GM21381 (cell line): ENCODE measurements around the gene ITFG1.
"Not testable (repeated sequence)": the region's sequence is repeated elsewhere in the genome, so short reads cannot be mapped to it uniquely, and the experiment has no call there.

Source experiments
- ATAC-seq: cut with Tn5 transposase; IDR thresholded peaks from one replicate; pipeline ENCODE4 v1.9.1; 2021; ENCODE audit warnings: mild to moderate bottlenecking, moderate library complexity; ENCODE audit not compliant: unreplicated experiment

The ITFG1 gene

DNA sequence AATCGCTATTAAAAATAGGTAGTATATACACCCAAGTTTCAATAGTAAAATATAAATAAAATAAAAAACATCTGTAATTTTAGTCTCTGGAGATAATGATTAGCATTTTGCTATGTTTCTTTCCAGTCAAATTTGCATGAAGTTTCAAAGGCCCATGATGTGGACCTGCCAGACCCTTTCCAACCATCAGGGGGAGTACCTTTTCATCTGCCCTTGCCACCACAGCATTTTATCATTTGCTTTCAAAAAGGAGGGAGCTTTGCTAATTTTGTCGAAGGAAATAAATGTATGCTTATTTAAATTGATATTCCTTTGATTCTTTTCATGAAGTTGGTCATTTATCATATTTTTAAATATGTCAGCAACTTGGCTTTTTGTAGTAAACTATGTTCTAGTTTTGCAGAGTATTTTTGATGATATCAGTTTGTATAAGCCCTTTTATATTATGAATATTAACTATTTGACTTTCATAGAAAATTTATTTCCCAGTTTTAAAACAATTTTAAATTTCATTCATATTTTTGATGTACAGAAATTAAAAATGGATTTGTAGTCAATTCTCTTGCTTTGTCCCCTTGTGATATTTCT lies 201.9 kb downstream of the ITFG1 start:
- ATAC-seq: no peak

DNA sequence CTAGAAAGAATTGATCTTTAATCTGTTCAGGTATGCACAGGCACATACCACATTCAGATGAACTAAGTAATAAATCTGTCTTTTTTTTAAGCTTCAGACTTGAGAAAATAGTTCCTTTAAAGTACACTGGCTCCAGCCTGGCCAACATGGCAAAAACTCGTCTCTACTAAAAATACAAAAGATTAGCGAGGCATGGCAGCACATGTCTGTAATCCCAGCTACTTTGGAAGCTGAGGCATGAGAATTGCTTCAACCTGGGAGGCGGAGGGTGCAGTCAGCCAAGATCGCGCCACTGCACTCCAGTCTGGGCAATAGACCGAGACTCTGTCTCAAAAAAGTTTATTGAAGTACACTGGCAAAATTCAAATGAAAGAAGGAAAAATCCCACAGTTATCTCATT lies 206.1 kb downstream of the ITFG1 start:
- ATAC-seq: no peak

DNA sequence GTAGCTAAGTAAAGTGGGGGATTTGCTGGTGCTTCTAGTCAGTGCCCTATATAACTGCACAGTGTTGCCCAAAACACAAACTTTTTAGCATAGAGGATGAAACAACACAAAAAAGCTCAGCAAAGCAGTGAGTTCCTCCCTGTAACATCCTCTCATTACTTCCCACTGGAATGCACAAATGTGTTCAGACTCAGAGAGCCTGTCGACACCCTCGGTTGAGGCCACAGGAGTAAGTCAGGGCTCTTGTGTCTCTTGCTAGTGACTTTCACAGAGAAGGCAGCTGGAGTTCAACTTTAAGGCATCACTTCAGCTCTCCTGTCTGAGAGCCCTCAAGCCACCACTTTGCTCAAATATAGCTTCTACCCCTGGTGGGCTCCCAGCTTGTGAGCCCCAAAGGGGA lies 209.9 kb downstream of the ITFG1 start:
- no peak for ATAC-seq

DNA sequence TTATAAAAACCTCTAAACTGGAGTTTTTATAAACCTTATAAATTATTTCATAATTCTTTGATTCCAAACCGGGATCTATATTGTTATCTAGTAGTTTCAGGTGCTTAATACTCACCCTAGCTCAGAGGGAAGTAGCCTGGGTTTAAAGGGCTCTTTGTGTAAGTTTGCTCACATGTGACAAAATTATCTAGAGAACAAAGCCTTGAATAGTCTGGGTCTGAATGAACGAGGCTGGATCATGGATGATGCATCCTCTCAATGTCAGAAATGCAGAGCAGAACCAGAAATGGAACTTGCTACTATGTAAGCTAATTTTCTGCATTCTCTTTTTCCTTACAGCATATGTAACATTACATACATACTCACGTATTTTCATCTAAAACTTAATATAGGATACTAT lies 213.2 kb downstream of the ITFG1 start:
- no peak for ATAC-seq

DNA sequence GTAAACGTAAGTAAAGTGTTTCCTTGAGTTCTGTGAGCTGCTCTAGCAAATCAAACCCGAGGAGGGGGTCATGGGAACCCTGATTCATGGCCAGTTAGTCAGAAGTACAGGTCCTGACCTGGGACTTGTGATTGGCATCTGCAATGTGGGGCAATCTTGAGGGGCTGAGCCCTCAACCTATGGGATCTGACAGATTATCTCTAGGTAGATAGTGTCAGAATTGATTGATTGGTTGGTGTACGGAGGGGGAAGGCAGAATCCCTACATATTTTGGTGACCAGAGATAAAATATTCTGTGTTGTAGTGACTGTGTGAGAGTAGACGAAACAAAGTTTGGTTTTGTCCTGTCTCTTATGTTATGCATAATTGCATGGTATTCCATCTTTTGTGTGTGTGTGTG lies 216.7 kb downstream of the ITFG1 start:
- ATAC-seq: no peak

DNA sequence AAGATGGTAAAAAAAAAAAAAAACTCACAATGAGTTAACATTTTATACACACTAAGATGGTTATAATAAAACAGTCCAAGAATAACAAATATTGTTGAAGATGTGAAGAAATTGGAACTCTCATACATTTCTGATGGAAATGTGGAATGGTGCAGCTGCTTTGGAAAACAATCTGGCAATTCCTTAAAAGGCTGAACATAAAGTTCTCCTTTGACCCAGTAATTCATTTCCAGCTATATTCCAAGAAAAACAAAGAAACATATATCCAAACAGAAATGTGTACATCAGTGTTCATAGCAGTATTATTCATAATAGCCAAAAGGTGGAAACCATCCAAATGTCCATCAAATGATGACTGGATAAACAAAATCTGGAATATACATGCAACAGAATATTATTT lies 219.8 kb downstream of the ITFG1 start:
- no peak for ATAC-seq

DNA sequence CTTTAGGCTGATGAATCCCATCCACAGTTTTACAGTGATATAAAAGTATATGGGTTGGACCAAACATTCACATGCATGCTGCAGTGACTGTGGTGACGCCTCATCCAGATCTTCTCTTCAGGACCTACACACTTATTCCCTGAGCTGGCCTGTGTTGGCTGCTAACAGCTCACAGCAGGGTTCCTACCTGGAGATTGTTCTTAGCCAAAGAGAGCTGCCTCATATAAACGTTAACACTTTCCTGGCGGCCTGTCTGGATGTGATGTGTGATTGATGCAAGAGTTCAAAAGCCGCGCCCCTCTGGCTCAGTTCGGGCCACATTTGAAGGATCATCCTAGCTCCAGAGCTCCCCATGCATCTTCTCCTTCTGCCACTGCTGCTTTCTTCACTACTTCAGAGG lies 224.1 kb downstream of the ITFG1 start:
- no peak for ATAC-seq

DNA sequence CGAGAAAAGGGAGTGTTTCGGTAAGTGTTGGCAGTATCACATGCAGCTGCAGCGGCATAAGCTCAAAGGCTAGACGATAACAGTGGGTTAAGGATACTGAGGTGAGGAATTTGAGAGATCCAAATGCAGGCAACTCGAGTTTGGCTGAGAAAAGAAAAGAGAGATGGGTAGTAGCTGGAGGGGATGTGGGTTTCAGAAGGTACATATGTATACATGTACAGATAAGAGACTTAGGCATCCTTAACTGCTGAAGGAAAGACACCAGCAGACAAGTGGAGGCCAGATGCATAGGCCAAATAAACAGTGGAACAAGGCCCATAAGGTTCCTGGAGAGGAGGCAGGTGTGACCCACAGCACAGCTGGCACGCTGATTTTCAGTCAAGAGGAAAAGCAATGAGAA lies 230.6 kb downstream of the ITFG1 start:
- ATAC-seq: no peak

DNA sequence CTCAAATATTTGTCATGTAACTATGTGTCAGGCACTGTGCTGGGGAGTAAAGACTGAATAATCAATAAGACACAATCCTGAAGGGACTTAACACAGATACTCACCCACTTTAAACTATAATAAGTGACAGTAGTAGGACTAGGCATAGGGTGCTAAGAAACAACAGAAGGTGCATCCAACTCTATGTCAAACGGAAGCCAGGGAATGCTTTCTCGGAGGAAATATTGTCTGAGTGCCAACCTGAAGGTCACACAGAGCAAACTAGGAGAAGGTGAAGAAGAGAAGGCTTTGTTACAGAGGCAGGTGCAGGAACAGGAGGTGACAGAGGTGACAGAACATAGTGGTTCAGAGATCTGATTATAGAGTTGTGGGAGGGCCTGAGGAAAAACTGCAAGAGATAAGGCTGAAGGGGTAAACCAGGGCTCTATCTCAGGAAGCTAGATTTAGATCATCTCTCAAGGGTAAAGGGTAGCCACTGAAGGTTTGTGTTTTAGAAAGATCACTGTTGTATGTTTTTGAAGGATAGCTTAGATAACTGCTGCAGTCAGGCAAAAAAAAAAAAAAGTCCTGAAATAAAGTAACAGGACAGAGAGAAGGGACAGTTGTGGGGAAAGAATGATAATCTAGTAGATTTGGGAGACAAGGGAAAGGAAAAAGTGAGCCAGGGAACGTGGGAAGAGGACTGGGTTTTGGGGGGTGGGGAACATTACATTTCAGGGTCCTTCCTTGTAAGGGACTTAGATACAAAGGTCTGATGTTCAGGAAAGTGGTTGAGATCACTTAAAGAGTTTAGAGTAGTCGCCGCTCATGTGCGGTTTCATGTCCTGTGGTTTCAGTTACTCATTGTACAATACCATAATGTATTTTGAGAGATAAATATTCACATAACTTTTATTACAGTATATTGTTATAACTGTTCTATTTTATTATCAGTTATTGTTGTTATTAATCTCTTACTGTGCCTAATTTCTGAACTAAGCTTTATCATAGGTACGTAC lies 231.5 kb downstream of the ITFG1 start:
- ATAC-seq: no peak

DNA sequence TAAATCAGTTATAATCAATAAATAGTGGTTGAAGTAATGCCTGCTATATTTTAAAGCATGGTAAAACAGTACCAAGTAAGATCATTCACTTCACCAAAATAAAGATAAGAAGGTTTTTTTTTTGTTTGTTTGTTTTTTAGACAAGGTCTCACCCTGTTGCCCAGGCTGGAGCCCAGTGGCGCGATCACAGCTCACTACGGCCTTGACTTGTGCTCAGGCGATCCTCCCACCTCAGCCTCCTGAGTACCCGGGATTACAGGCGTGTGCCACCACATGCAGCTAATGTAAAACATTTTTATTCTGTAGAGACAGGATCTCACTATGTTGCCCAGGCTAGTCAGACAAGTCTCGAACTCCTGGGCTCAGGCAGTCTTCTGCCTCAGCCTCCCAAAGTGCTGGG lies 232.6 kb downstream of the ITFG1 start:
- no peak for ATAC-seq

DNA sequence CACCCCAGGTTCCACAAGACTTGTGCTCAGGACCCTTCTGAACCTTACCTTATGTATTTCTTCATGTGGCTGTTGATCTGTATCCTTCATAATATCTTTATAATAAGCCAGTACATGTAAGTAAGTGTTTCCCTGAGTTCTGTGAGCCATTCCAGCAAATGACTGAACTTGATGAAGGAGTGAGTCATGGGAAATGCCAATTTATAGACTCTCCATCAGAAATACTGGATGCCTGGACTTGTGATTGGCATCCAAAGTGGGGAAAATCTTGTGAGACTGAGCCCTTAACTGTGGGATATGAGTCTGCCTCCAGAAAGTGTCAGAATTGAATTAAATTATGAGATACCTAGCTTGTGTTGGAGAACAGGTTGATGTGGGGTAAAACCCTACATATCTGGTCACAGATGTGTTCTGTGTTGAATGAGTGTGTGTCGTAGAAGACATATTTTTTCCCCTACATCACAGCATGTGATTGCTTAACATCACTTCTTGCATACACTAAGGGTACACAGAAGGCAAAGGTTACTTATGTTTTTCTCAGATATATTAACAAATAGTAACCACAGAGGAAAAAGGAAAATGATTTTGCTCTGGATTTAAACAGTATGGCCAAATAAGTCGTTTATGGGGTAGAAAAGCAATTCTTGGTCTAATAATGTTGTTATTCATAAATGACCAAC lies 247.0 kb downstream of the ITFG1 start:
- ATAC-seq: no peak

DNA sequence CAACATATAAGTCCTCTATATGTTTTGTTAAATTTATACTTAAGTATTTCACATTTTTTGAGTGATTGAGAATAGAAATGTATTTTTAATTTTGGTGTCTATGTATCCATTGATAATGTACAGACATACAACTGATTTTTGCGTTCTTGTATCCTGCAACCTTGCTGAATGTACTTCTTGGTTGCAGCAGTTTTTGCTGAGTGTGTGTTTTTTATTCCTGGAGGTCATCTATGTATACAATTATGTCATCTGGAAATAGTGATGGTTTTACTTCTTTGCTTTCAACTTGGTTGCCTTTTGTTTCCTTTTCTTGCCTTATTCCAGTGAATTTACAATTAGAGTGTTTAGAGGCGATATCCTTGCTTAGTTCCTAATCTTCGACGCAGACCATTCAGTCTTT lies 249.6 kb downstream of the ITFG1 start:
- ATAC-seq: no peak

DNA sequence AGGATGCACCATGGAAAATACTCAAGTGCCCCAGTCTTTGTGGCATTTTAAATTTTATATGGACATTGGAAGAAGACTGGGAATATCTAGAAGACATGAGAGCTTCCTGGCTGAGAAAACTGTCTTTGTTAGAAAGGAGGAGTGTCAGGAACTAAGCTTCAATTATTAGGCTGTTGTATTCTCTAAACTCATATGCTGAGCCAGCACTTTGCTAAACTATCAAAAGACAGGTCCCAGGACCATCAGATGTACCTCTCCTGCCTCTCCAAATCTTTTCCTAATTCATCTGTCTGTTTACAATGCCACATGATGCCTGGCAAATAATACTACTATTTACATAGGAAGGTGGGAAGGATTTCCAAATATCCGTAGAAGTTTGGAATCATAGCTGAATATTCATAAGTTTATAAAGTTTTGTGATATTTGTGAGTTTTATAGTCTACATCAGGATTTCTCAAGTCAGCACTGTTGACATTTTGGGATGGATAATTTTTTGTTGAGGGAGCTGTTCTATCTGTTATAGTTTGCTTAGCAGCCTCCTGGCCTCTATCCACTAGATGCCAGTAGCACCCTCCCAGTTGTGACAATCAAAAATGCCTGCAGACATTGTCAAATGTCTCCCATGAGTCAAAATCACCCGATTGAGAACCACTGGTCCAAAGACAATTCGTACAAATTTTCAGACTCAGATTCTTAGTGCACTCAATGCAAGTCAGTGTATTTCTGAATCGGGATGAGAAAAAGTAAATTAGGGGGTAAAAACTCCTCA lies 255.9 kb downstream of the ITFG1 start:
- no peak for ATAC-seq

DNA sequence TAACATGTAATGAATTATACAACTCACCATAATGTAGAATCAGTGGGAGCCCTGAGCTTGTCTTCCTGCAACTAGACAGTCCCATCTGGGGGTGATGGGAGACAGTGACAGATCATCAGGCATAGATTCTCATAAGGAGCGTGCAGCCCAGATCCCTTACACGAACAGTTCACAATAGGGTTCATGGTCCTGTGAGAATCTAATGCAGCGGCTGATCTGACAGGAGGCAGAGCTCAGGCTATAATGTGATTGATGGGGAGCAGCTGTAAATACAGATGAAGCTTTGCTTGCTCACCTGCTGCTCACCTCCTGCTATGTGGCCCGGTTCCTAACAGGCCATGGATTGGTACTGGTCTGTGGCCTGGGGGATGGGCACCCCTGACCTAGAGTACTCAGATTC lies 257.4 kb downstream of the ITFG1 start:
- not testable (repeated sequence) for ATAC-seq

DNA sequence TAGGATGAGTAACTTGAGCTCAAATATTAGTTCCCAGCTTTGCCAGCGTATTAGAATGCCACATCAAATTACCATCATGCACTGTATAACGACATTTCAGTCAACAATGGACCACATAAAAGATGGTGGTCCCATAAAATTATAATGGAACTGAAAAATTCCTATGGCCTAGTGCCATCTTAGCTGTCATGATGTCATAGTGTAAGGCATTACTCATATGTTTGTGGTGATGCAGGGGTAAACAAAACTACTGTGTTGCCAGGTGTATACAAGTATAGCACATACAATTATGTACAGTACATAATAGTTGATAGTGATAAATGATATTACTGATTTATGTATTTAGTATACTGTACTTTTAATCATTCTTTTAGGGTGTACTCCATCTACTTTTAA lies 262.7 kb downstream of the ITFG1 start:
- ATAC-seq: no peak

DNA sequence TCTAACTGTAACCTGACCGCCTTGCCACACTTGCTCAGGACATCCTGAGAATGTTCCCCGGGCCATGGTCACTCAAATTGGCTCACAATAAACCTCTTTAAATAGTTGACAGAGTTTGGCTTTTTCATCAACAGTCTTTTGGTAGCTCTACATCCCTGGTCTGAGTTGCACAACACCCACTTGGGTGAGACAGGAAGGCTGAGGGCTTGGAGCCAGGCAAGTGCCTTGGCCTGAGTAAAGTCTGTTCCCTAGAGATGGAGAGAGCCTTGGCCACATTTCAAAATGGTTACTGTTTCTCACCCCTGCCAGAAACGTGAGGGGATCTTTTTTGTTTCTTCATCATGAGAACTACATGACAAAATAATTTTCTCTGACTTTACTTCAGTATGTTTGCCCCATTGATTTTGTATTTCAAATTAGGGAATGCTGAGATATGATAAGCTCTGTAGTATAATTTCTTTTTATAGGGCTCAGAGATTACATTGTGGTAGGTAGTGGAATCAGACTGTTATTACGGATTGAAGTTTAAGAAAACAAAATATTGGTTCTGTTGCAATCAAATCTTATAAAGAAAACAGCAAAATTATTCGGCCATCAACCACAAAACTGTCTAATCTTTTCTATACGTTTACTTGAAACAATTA lies 263.2 kb downstream of the ITFG1 start:
- ATAC-seq: no peak

DNA sequence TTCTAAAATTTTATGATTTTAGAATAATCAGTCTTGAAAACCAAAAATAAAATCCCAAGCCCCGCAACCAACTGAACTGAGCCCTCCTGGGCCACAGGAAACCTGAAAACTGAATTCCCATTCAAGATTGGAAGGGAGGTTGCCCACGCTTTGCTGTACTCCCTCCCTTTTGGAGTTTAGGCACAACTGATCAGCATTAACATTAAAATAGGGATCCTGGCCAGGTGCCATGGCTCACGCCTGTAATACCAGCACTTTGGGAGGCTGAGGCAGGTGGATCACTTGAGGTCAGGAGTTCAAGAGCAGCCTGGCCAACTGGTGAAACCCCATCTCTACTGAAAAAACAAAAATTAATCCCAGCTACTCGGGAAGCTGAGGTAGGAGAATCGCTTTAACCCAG lies 264.4 kb downstream of the ITFG1 start:
- ATAC-seq: no peak

DNA sequence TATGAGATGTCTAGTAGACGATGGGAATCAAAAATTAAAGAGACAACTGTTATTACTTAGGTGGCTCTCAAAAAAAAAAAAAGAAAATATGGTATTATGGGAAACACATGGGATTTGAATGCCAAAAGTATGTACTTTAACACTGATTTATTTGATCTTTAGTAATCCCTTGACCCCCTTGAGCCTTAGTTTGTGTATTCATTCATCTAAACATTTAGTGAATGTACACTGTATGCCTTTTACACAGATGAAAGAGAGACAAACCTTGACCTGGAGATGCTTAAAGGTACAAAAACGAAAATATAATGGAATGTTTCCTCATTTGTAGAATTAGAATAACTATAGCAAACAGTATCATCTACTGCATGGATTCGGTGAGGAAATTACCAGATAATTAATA lies 278.5 kb downstream of the ITFG1 start:
- ATAC-seq: no peak

DNA sequence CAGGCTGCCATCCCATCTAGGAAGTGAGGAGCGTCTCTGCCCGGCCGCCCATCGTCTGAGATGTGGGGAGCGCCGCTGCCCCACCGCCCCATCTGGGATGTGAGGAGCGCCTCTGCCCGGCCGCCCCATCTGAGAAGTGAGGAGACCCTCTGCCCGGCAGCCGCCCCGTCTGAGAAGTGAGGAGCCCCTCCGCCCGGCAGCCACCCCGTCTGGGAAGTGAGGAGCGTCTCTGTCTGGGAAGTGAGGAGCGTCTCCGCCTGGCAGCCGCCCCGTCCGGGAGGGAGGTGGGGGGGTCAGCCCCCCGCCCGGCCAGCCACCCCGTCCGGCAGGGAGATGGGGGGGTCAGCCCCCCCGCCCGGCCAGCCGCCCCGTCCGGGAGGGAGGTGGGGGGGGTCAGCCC lies 279.8 kb downstream of the ITFG1 start:
- not testable (repeated sequence) for ATAC-seq

DNA sequence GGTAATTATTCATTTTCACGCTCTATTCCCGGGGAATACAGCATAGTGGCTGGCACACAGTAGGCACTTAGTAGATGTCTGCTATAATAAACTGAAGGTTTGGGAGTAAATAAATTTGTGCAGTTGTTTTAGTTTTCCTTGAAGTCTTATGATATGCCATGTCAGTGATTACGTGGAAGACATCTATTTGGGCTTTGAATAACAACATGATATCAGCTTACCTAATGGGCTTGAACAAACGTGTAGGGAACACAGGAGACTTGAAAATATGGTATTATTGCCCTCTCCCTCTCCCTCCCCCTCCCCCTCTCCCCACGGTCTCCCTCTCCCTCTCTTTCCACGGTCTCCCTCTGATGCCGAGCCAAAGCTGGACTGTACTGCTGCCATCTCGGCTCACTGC lies 280.8 kb downstream of the ITFG1 start:
- no peak for ATAC-seq

DNA sequence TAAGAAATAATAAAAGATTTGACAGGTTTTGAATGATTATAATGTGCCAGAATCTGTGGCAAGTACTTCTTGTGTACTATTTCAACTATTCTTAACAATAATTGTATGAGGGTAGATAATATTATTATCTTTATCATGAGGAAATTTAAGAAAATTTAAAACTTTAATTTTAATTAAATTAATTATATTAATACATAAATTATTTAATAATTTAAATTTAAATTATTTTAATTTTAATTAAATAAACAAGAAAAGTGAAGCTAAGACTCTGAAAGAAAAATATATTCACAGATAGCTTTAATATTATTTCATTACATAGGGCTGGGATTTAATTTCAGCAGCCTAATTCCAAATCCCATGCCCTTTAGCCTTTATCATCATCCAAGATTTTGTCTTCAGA lies 285.7 kb downstream of the ITFG1 start:
- no peak for ATAC-seq
